OCI-LY3 (cell line): ENCODE data around the gene PLEK2.

Experiments used
- H2AFZ ChIP-seq: fragments of 200-600, 300-600 bp; shearing (Covaris generic); 2 replicates; pipeline ENCODE4 v1.6.0; 2014; ENCODE audit warnings: antibody characterized with exemption, low read depth, low read length
- H3K27ac ChIP-seq: fragments of 200-600, 300-600 bp; sonication (generic); 2 replicates; pipeline ENCODE4 v1.5.1; 2014; ENCODE audit warnings: mild to moderate bottlenecking, low read length, moderate library complexity, mixed read lengths
- H3K27me3 ChIP-seq: fragments of 200-600, 300-600 bp; sonication (generic); 2 replicates; pipeline ENCODE4 v1.6.1; 2014; ENCODE audit warnings: low read depth, low read length, mixed read lengths
- H3K36me3 ChIP-seq: fragments of 200-600, 300-600 bp; sonication (generic); replicated peaks from 2 replicates; pipeline ENCODE3; 2014; ENCODE audit warnings: low read depth, low read length, mixed read lengths
- H3K4me1 ChIP-seq: fragments of 300-600, 200-600 bp; sonication (generic); 2 replicates; pipeline ENCODE4 v1.6.1; 2014; ENCODE audit warnings: low read length, mixed read lengths
- H3K4me2 ChIP-seq: fragments of 200-600, 300-600 bp; sonication (generic); 2 replicates; pipeline ENCODE4 v1.6.1; 2014; ENCODE audit warnings: low read length, mixed read lengths
- H3K4me3 ChIP-seq: fragments of 300-600, 200-600 bp; sonication (generic); 2 replicates; pipeline ENCODE4 v1.5.1; 2014; ENCODE audit warnings: antibody characterized with exemption, mild to moderate bottlenecking, low read length, moderate library complexity
- H3K79me2 ChIP-seq: fragments of 300-600, 200-600 bp; shearing (Covaris generic); 2 replicates; pipeline ENCODE4 v1.6.1; 2014; ENCODE audit warnings: mild to moderate bottlenecking, low read length, mixed read lengths
- H3K9ac ChIP-seq: fragments of 300-600, 200-600 bp; shearing (Covaris generic); 2 replicates; pipeline ENCODE4 v1.6.0; 2014; ENCODE audit warnings: mild to moderate bottlenecking, low read length, moderate library complexity
- H3K9me3 ChIP-seq: fragments of 200-600, 300-600 bp; shearing (Covaris generic); 2 replicates; pipeline ENCODE4 v1.6.1; 2014; ENCODE audit warnings: low read length, mixed read lengths; ENCODE audit not compliant: insufficient read depth
- H4K20me1 ChIP-seq: fragments of 200-600, 300-600 bp; sonication (generic); 2 replicates; pipeline ENCODE4 v1.6.1; 2016; ENCODE audit warnings: low read length, mixed read lengths; ENCODE audit not compliant: insufficient read depth
- CTCF ChIP-seq: fragments of 200-600, 300-600 bp; sonication (generic); IDR thresholded peaks from 2 replicates; pipeline ENCODE4 v1.5.1; 2014; ENCODE audit warnings: antibody characterized with exemption, low read length, low read depth
- EZH2phosphoT487 ChIP-seq: fragments of 200-600 bp; shearing (Covaris generic); IDR thresholded peaks from 2 replicates; pipeline ENCODE4 v1.6.1; 2018; ENCODE audit warnings: antibody characterized with exemption, mixed run types, low read depth

The PLEK2 gene

GRCh38 chr14:67424539-67424938, 12.6 kb upstream of the PLEK2 start:
- H3K4me1 ChIP-seq, result no peaks in the 10 kb centered on the region
- no peaks in the 10 kb centered on the region for H3K79me2 ChIP-seq
- H3K27me3 ChIP-seq, result peaks cover 34% of the 10 kb centered on the region
- no peak overlapping the region for H3K4me2 ChIP-seq
- H3K9ac ChIP-seq, result no peak overlapping the region
- H3K36me3 ChIP-seq, result no peaks in the 10 kb centered on the region
- no peak overlapping the region for H3K4me3 ChIP-seq
- no peak overlapping the region for H3K27ac ChIP-seq
- H4K20me1 ChIP-seq, result no peaks in the 10 kb centered on the region
- no peak overlapping the region for H2AFZ ChIP-seq
- H3K9me3 ChIP-seq, result no peaks in the 10 kb centered on the region
- no peak for TF ChIP-seq CTCF
- no peak for TF ChIP-seq EZH2phosphoT487

GRCh38 chr14:67423424-67423823, 11.5 kb upstream of the PLEK2 start:
- Histone ChIP-seq H3K4me1 (no peaks in the 10 kb centered on the region), H3K4me3 (no peak overlapping the region), H2AFZ (no peak overlapping the region), H3K9ac (no peak overlapping the region), H3K27ac (no peak overlapping the region), H3K27me3 (peaks cover 31% of the 10 kb centered on the region), H3K9me3 (no peaks in the 10 kb centered on the region), H3K79me2 (no peaks in the 10 kb centered on the region), H3K36me3 (no peaks in the 10 kb centered on the region), H3K4me2 (no peak overlapping the region), H4K20me1 (no peaks in the 10 kb centered on the region)
- no peak for TF ChIP-seq EZH2phosphoT487
- TF ChIP-seq CTCF, result no peak

GRCh38 chr14:67421356-67422224, 9.6 kb upstream of the PLEK2 start:
- no peak overlapping the region for H3K9ac ChIP-seq
- H4K20me1 ChIP-seq, result no peaks in the 10 kb centered on the region
- H3K4me3 ChIP-seq, result no peak overlapping the region
- H3K27ac ChIP-seq, result no peak overlapping the region
- no peaks in the 10 kb centered on the region for H3K9me3 ChIP-seq
- no peaks in the 10 kb centered on the region for H3K36me3 ChIP-seq
- TF ChIP-seq CTCF (no peak), EZH2phosphoT487 (no peak)
- H3K27me3 ChIP-seq, result peaks cover 33% of the 10 kb centered on the region
- no peak overlapping the region for H3K4me2 ChIP-seq
- no peak overlapping the region for H2AFZ ChIP-seq
- H3K79me2 ChIP-seq, result no peaks in the 10 kb centered on the region
- H3K4me1 ChIP-seq, result peaks cover 7% of the 10 kb centered on the region

- TF ChIP-seq EZH2phosphoT487, result no peak
- peak; percentile 89 for TF ChIP-seq CTCF
- H4K20me1 ChIP-seq, result no peaks in the 10 kb centered on the region
- H2AFZ ChIP-seq, result no peak overlapping the region
- peaks cover 16% of the 10 kb centered on the region for H3K4me1 ChIP-seq
- peak overlapping the region; percentile 42 for H3K4me2 ChIP-seq
- peaks cover 28% of the 10 kb centered on the region for H3K27me3 ChIP-seq
- no peaks in the 10 kb centered on the region for H3K79me2 ChIP-seq
- no peak overlapping the region for H3K4me3 ChIP-seq
- no peak overlapping the region for H3K9ac ChIP-seq
- no peaks in the 10 kb centered on the region for H3K36me3 ChIP-seq
- no peak overlapping the region for H3K27ac ChIP-seq
- H3K9me3 ChIP-seq, result no peaks in the 10 kb centered on the region
Observed at GRCh38 chr14:67420102-67420739, 8.3 kb upstream of the PLEK2 start.
